ENCODE data around the gene MAPK8.

The MAPK8 gene

GRCh38 chr10:48480397-48481374 lies 174.2 kb downstream of the MAPK8 start:
- no peak for DNase-seq

- DNase-seq = no peak
Observed at GRCh38 chr10:48481385-48481784, 174.9 kb downstream of the MAPK8 start.

GRCh38 chr10:48482207-48482606 lies 175.7 kb downstream of the MAPK8 start:
- no peak for DNase-seq

GRCh38 chr10:48484911-48485310 lies 178.4 kb downstream of the MAPK8 start:
- no peak for DNase-seq

GRCh38 chr10:48485711-48486110 lies 179.2 kb downstream of the MAPK8 start:
- no peak for DNase-seq

- DNase-seq = no peak
Observed at GRCh38 chr10:48487244-48487643, 180.8 kb downstream of the MAPK8 start.
